Pancreas (tissue), 10 donors: ENCODE results near the gene U2AF1. TPM values are rescaled to one million over a fixed set of nuclear protein-coding genes. Genes with fewer than 3 reads are reported as not detected.
"Not testable (repeated sequence)": the region's sequence is repeated elsewhere in the genome, so short reads cannot be mapped to it uniquely, and the experiment has no call there.

Experiments
- ATAC-seq, 4 donors: fragments of 200-7000 bp; cut with Tn5 transposase; one replicate each; pipeline versions ENCODE4 v1.8.0 to v1.9.1; 2020; ENCODE audit warnings: mild to moderate bottlenecking in 4 of 4, moderate library complexity in 4 of 4
- DNase-seq, 6 donors: peaks; one replicate each; pipeline ENCODE4 v3.0.0-alpha.2; 2020
- FAIRE-seq: peaks from 2 replicates; lab custom pipeline; 2012; peaks lifted over from hg19 to GRCh38; lab: Jason Lieb, UNC
- H3K27ac ChIP-seq, 4 donors: fragments of 200-600 bp; sonication (generic); 1 replicate in 3 of 4; 2 replicates in 1 of 4; pipeline versions ENCODE4 v1.5.0 to v1.8.0; 2020
- H3K27me3 ChIP-seq, 4 donors: fragments of 200-600 bp; one replicate each; pipeline ENCODE4 v1.8.0; 2021
- H3K36me3 ChIP-seq, 3 donors: fragments of 200-600 bp; sonication (generic) in 1 of 3; one replicate each; pipeline versions ENCODE4 v1.5.0 to v1.8.0; 2020 to 2021
- H3K4me1 ChIP-seq, 3 donors: fragments of 200-600 bp; one replicate each; pipeline ENCODE4 v1.8.0; 2021
- H3K4me3 ChIP-seq, 4 donors: fragments of 200-600 bp; sonication (generic) in 2 of 4; one replicate each; pipeline versions ENCODE4 v1.5.0 to v1.8.0; 2020 to 2021
- H3K9me3 ChIP-seq, 4 donors: fragments of 200-600 bp; one replicate each; pipeline ENCODE4 v1.8.0; 2021
- WGBS, 2 donors: extraction: QIAGEN DNeasy Blood & Tissue Kit; methylation state at CpG; one replicate each; pipeline ENCODE4 v1.1.7; 2013; 5-methylcytosine and 5-hydroxymethylcytosine counted together
- intact Hi-C, 3 donors: fragments of 100-400 bp; cut with DNase I; formaldehyde crosslinking; loops; one replicate each; pipeline versions ENCODE4 v1.11.1 to v1.14.2; 2022
- polyA plus RNA-seq, 2 donors: library from polyadenylated mRNA; stranded (reverse); fragments of 200-250 nt; gene quantifications; one replicate each; pipeline ENCODE4 v1.2.3, GENCODE V29; 2013
- total RNA-seq, 6 donors: library from RNA; stranded (reverse); fragmentation: NEBNext Ultra II Directional in 4 of 6; extraction: Animal tissue kit (Norgen Biotek cat#: 25700) in 4 of 6; gene quantifications; one replicate each; pipeline versions ENCODE4 v1.2.1 to v1.2.4, GENCODE V29; 2021 to 2023
- donor health status: healthy with polysubstance abuse.
- donor health status: DM: no; HTN: no; CAD: no; lungs with moderate emphysema.
- donor health status: DM: no; HTN: no; CAD: no.
- donor health status: control.
- donor health status: control.
- donor health status: Bipolar disorder and iron deficiency.
- donor health status: DM: yes; HTN: yes; CAD: no.
- donor health status: DM: no; HTN: no; CAD: no.
- donor health status: DM: no; HTN: no; CAD: no.
- donor health status: DM: yes; HTN: yes; CAD: no.

The U2AF1 gene
- total and polyA plus RNA-seq, 8 donors, result 3.9 to 30.5 (median 22.6) TPM

DNA sequence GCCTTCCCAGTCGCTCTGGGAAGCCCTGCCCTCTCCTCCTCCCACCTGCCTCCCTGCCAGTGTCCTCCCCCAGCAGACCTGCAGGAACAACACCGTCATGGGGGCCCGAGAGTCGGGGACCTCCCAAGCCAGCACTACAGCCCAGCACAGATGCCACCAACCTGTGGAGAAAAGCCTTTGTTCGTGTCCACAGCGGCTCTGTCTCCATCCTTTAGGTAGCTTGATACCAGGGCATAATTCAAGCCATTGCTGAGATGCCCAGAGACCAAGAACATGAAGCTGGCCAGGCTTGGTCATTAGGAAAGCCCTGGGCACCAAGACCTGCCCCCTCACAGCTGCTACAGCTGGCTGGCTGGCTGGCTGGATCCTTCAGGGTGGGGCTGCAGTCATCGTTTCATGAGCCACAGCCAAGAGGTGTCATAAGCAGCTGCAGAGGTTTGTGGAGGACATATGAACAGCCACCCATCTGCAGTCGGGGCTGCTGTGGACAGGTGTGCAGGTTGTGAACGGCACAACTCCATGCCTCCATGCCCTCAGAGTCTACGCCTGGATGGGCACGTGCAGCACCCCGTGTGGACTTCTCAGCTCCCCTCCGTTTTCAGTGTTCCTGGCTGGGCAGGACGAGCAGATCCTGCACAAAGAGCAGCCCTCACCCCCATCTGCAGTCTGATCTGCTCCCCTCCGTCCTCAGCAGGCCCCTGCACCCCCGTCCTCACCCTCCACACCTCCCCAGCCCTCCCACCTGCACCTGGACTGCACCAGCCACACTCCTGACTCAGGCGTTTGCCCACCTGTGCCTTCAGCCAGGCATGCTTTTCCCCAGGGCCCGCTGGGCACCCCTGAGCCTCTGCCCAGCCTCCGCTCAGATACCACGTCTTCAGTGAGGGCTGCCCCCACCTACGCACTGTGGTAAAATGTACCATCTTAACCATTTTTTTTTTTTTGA lies 61.2 kb downstream of the U2AF1 start:
- peak overlapping the region in 1 of 4 donors; percentile 68 for H3K27ac ChIP-seq
- ATAC-seq, result peak; percentile 43 to 53 (median 46)
- H3K9me3 ChIP-seq, H3K4me1 ChIP-seq, intact Hi-C loops, H3K27me3 ChIP-seq, FAIRE-seq, H3K36me3 ChIP-seq, H3K4me3 ChIP-seq: not testable (repeated sequence)
- 32% methylated on average over 17 of the region's 21 CpGs for WGBS, 2 donors
- peak in 2 of 6 donors; percentile 50 to 69 for DNase-seq

DNA sequence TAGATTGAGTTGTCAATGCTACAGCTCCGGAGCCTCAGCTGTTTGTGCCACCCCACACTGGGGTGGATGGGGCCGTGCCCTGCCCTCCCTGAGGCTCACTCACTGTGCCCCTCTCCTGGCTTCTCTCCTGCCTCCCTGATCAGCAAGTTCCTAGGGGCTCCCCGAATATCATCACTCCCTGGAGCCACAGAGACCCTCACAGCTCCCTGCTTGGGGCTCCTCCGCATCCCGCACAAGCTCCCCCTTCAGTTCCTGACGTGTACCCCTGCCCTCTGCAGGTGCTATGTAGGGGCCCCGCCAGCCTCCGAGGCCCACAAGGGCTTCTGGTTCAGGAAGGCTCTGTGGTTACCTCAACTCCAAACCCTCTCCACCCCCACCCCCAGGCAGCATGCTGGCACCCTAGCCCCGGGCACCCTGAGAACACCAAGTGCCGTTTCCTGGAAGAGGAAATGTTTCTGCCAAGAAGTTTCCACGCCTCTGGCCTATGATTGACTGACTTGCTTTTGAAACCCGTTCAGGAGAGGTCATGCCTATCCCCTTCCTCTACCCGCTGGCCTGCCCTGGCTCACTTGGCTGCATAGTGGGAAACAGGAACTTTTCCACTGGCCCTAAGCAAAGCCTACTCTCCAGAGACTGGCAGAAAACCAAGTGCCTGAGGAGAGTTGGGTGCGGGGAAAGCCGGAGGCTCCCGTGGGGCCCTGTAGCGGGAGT lies 62.0 kb downstream of the U2AF1 start:
- H3K36me3 ChIP-seq, H3K4me3 ChIP-seq, H3K4me1 ChIP-seq, H3K9me3 ChIP-seq, FAIRE-seq, H3K27me3 ChIP-seq, intact Hi-C loops: not testable (repeated sequence)
- DNase-seq (peak in 2 of 6 donors; percentile 44 to 61), ATAC-seq (peak; percentile 73 to 81 (median 80))
- 33 to 49% methylated on average over 6 to 7 of the region's 17 CpGs for WGBS, 2 donors
- H3K27ac ChIP-seq, result peak overlapping the region in 2 of 4 donors; percentile 46 to 68

DNA sequence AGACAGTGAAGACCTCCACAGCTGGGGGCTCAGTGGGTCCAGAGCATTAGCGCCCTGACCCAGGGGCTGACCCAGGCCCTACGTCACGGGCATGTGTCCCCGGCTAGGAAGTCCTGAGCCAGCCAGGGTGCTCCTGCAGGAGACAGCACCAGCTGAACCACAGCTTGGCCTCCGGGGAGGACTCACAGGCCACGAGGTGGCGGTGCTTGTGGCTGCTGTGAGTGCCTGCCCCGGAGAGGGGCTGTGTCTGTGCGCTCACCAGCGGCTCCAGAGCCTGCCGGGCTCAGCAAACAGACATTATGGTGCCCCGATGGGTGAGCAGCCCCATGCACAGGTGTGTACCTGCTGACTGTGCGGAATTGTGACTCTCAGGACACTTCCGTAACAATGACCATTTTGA lies 62.8 kb downstream of the U2AF1 start:
- DNase-seq (peak in 2 of 6 donors; percentile 21 to 25), ATAC-seq (peak in 1 of 4 donors; percentile 0)
- H3K27me3 ChIP-seq, H3K27ac ChIP-seq, FAIRE-seq, H3K9me3 ChIP-seq, H3K4me1 ChIP-seq, H3K4me3 ChIP-seq, H3K36me3 ChIP-seq, intact Hi-C loops: not testable (repeated sequence)
- WGBS, 2 donors, result 45 to 78% methylated on average over 8 to 12 of the region's 14 CpGs

DNA sequence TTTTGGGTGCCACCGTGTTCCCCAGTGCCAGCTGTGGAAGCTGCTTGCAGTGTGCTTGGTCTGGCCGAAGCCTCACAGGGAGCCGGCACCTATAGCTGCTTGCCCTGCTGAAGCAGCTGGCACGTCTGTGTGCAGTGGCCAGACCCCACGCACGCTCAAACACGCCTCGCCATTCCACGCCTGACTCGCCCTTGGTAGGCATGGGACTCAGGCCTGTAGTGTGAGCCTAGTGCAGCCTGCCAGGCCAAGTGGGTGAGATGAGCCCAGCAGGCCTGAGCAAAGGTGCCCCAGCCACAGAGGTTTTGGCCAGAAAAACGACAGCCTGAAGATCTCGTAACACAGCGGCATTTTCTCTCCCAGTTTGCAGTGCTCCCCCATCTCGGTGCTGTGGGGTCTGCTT lies 64.1 kb downstream of the U2AF1 start:
- peak in 1 of 6 donors; percentile 38 for DNase-seq
- WGBS, 2 donors, result 89 to 96% methylated on average over 4 to 10 of the region's 14 CpGs
- intact Hi-C loops, FAIRE-seq, H3K27ac ChIP-seq, H3K27me3 ChIP-seq, ATAC-seq, H3K36me3 ChIP-seq, H3K4me1 ChIP-seq, H3K4me3 ChIP-seq, H3K9me3 ChIP-seq: not testable (repeated sequence)

Other genes with a start within 250 kb of the U2AF1 start
- 10 to 100 TPM in 2 of 6 donors, 1 to 10 TPM in 4; 5.2 to 13.0 (median 8.8) TPM for gene WDR4, start 228.0 kb downstream of the U2AF1 start, total RNA-seq
- 10 to 100 TPM in 1 of 2 donors, 1 to 10 TPM in 1; 7.4 to 17.8 TPM for gene WDR4, start 228.0 kb downstream of the U2AF1 start, polyA plus RNA-seq
- gene NDUFV3, start 214.3 kb downstream of the U2AF1 start, total RNA-seq, result 10 to 100 TPM; 16.6 to 30.1 (median 21.9) TPM
- gene NDUFV3, start 214.3 kb downstream of the U2AF1 start, polyA plus RNA-seq, result 10 to 100 TPM; 18.6 to 23.0 TPM
- under 1 TPM in 4 of 6 donors, not detected in 2; 0.06 to 0.32 (median 0.07) TPM for gene ERVH48-1, start 181.9 kb downstream of the U2AF1 start, total RNA-seq
- under 1 TPM; 0.23 to 0.42 TPM for gene ERVH48-1, start 181.9 kb downstream of the U2AF1 start, polyA plus RNA-seq
- 10 to 100 TPM in 1 of 6 donors, 1 to 10 TPM in 5; 5.2 to 10.2 (median 6.0) TPM for gene PKNOX1, start 133.0 kb downstream of the U2AF1 start, total RNA-seq
- gene PKNOX1, start 133.0 kb downstream of the U2AF1 start, polyA plus RNA-seq, result 1 to 10 TPM; 6.0 to 8.2 TPM
- gene CBS, start 31.7 kb downstream of the U2AF1 start, total RNA-seq, result 100 to 1,000 TPM in 1 of 6 donors, 10 to 100 TPM in 5; 24.4 to 168 (median 76.0) TPM
- gene CBS, start 31.7 kb downstream of the U2AF1 start, polyA plus RNA-seq, result 100 to 1,000 TPM in 1 of 2 donors, 10 to 100 TPM in 1; 95.1 to 111 TPM
- gene CRYAA, start 61.4 kb upstream of the U2AF1 start, total RNA-seq, result not detected
- not detected for gene CRYAA, start 61.4 kb upstream of the U2AF1 start, polyA plus RNA-seq